Mammary epithelial cell (primary cell): ENCODE data around the gene ELOF1.
"Not testable (repeated sequence)": the region's sequence is repeated elsewhere in the genome, so short reads cannot be mapped to it uniquely, and the experiment has no call there.

ENCODE experiments used
- CTCF ChIP-seq, 2 donors: IDR thresholded peaks in 1 of 2; conservative IDR thresholded peaks in 1 of 2; 2 replicates each; pipeline ENCODE4 v1.5.1; 2011 to 2012; ENCODE audit warnings: inconsistent platforms in 2 of 2, low read length in 2 of 2, mild to moderate bottlenecking in 2 of 2, control low read depth in 1 of 2, low read depth in 1 of 2; ENCODE audit not compliant: insufficient read depth in 1 of 2; ENCODE audit errors: extremely low read depth in 1 of 2
- EZH2 ChIP-seq: IDR thresholded peaks from 2 replicates; pipeline ENCODE4 v1.6.1; 2012; ENCODE audit warnings: low read length, inconsistent platforms, borderline replicate concordance

- TF ChIP-seq CTCF (conservative IDR thresholded peaks at IDR 0.05 in 1 of 2, IDR thresholded peaks at IDR 0.05 in 1 of 2; ENCODE audit: extremely low read depth in 1 of 2, insufficient read depth in 1 of 2, low read depth in 1 of 2, low read length in 2 of 2); EZH2: not testable (repeated sequence)
Observed at GRCh38 chr19:11573763-11574162, 14.7 kb upstream of the ELOF1 start.
